CD4-positive, alpha-beta memory T cell (primary cell): Measurements from ENCODE around the gene FUT2. TPM values are rescaled to one million over a fixed set of nuclear protein-coding genes. Genes with fewer than 3 reads are reported as not detected.
A peak's percentile ranks its signal among the peaks of the same experiment; 100 is the strongest.

Experiments used
- CTCF ChIA-PET: fragments of 350-600 bp; sonication (Branson Sonifier 250); formaldehyde crosslinking; loops from one replicate; lab custom pipeline; 2021; ENCODE audit warnings: inconsistent platforms; ENCODE audit not compliant: partially characterized antibody; lab: Charles Lee
- POLR2A ChIA-PET: fragments of 350-600 bp; sonication (Branson Sonifier 250); formaldehyde crosslinking; loops from one replicate; lab custom pipeline; 2021; ENCODE audit not compliant: partially characterized antibody; lab: Charles Lee
- DNase-seq, 5 donors: peaks; one replicate each; pipeline versions ENCODE4 v3.0.0 to v3.0.0-alpha.2; 2020 to 2022; ENCODE audit warnings: mixed read lengths in 1 of 5
- H3K27ac ChIP-seq: one replicate; pipeline ENCODE4 v1.7.0; 2013; ENCODE audit warnings: low read depth, low read length
- H3K27me3 ChIP-seq: 2 replicates; pipeline ENCODE4 v1.7.0; 2013; ENCODE audit warnings: mild to moderate bottlenecking, low read length, moderate library complexity; ENCODE audit not compliant: insufficient read depth
- H3K36me3 ChIP-seq: 2 replicates; pipeline ENCODE4 v1.7.0; 2013; ENCODE audit warnings: mild to moderate bottlenecking, low read length, moderate library complexity; ENCODE audit not compliant: insufficient read depth
- H3K4me1 ChIP-seq: 2 replicates; pipeline ENCODE4 v1.7.0; 2013; ENCODE audit warnings: mild to moderate bottlenecking, low read length, moderate library complexity; ENCODE audit not compliant: insufficient read depth
- H3K4me3 ChIP-seq, 2 donors: one replicate each; pipeline ENCODE4 v1.7.0; 2013; ENCODE audit warnings: low read length in 2 of 2, mild to moderate bottlenecking in 1 of 2
- H3K9me3 ChIP-seq, 2 donors: one replicate each; pipeline ENCODE4 v1.7.0; 2013; ENCODE audit warnings: low read length in 2 of 2, control low read depth in 1 of 2; ENCODE audit not compliant: control insufficient read depth in 1 of 2
- H3K27ac Mint-ChIP-seq, 7 donors: one replicate each; pipeline ENCODE4 v1.8.0; 2020 to 2021; ENCODE audit warnings: mixed read lengths in 7 of 7, mild to moderate bottlenecking in 6 of 7, inconsistent platforms in 3 of 7, moderate library complexity in 3 of 7
- H3K27me3 Mint-ChIP-seq, 2 donors: one replicate each; pipeline ENCODE4 v1.8.0; 2020 to 2021; ENCODE audit warnings: mixed read lengths in 2 of 2
- H3K36me3 Mint-ChIP-seq, 2 donors: one replicate each; pipeline ENCODE4 v1.8.0; 2020 to 2021; ENCODE audit warnings: mixed read lengths in 2 of 2, inconsistent platforms in 1 of 2, mild to moderate bottlenecking in 1 of 2
- H3K4me1 Mint-ChIP-seq, 4 donors: one replicate each; pipeline ENCODE4 v1.8.0; 2020 to 2021; ENCODE audit warnings: mixed read lengths in 4 of 4, mild to moderate bottlenecking in 1 of 4
- H3K4me3 Mint-ChIP-seq, 8 donors: one replicate each; pipeline ENCODE4 v1.8.0; 2020 to 2021; ENCODE audit warnings: mixed read lengths in 8 of 8, mild to moderate bottlenecking in 7 of 8, moderate library complexity in 6 of 8, inconsistent platforms in 3 of 8
- H3K9me3 Mint-ChIP-seq, 8 donors: one replicate each; pipeline ENCODE4 v1.8.0; 2020 to 2021; ENCODE audit warnings: mixed read lengths in 8 of 8, mild to moderate bottlenecking in 5 of 8, inconsistent platforms in 3 of 8, moderate library complexity in 1 of 8
- intact Hi-C: fragments of 100-400 bp; cut with micrococcal nuclease; formaldehyde crosslinking; loops from one replicate; pipeline ENCODE4 v1.15.1; 2023
- polyA plus RNA-seq, 2 donors: library from polyadenylated mRNA; unstranded; fragments of 300-500 nt; fragmentation: Illumina TruSeq; gene quantifications; one replicate each; pipeline ENCODE4 v1.2.3, GENCODE V29; 2021
- total RNA-seq, 2 experiments: library from RNA; stranded (reverse); gene quantifications; one replicate each; pipeline ENCODE4 v1.2.3, GENCODE V29; 2021

The FUT2 gene
- total and polyA plus RNA-seq, 4 experiments from 2014 or later: 0.11 to 0.59 TPM; not detected in 2

GRCh38 chr19:48724796-48725753, 29.3 kb downstream of the FUT2 start:
- Histone ChIP-seq H3K36me3 (no peaks in the 10 kb centered on the region), H3K27ac (peak overlapping the region; percentile 20), H3K4me3 (no peak overlapping the region), H3K4me1 (peaks cover 33% of the 10 kb centered on the region), H3K27me3 (no peaks in the 10 kb centered on the region), H3K9me3 (no peaks in the 10 kb centered on the region)
- CTCF ChIA-PET: interaction anchor here (0.8 to 2.3 kb wide), 7 partner anchors 10 to 268 kb away, joined by 3 to 12 read pairs (median 5); partner anchors contain the start of genes CA11, GYS1 and RUVBL2
- H3K4me3 Mint-ChIP-seq: peak overlapping the region in 6 of 8 donors; percentile 25 to 81 (median 67)
- H3K27me3 Mint-ChIP-seq: no peaks in the 10 kb centered on the region
- peaks cover 9 to 17% of the 10 kb centered on the region in 2 donors for H3K36me3 Mint-ChIP-seq
- intact Hi-C loops: loop anchor here (1.0 kb wide), 1 partner anchor 11 kb away; no protein-coding TSS in a partner anchor
- H3K27ac Mint-ChIP-seq: peak overlapping the region; percentile 91 to 95 (median 92)
- DNase-seq: peak; percentile 63 to 68 (median 65)
- peaks cover 0 to 14% (median 11%) of the 10 kb centered on the region in 8 donors for H3K9me3 Mint-ChIP-seq
- H3K4me1 Mint-ChIP-seq: peaks cover 22 to 47% (median 30%) of the 10 kb centered on the region in 4 donors
- POLR2A ChIA-PET: interaction anchor here (0.6 to 5.5 kb wide), 10 partner anchors 9 to 268 kb away, joined by 3 to 37 read pairs (median 4); partner anchors contain the start of genes CA11, DBP and RUVBL2

- Mint-ChIP-seq H3K27ac (peak overlapping the region; percentile 69 to 96 (median 94)), H3K27me3 (no peaks in the 10 kb centered on the region), H3K36me3 (peaks cover 6 to 17% of the 10 kb centered on the region in 2 donors), H3K9me3 (peaks cover 0 to 14% (median 11%) of the 10 kb centered on the region in 8 donors), H3K4me3 (peak overlapping the region; percentile 4 to 45 (median 31)), H3K4me1 (peaks cover 15 to 33% (median 21%) of the 10 kb centered on the region in 4 donors)
- DNase-seq: peak; percentile 39 to 73 (median 68)
- CTCF ChIA-PET: interaction anchor here (2.4 kb wide), 1 partner anchor 12 kb away, joined by 12 read pairs; no protein-coding TSS in a partner anchor
- H3K9me3 ChIP-seq: no peaks in the 10 kb centered on the region
- H3K27ac ChIP-seq: no peak overlapping the region
- POLR2A ChIA-PET: interaction anchor here (1.0 to 5.5 kb wide), 6 partner anchors 10 to 267 kb away, joined by 3 to 37 read pairs (median 6); partner anchors contain the start of genes DBP, GYS1 and RUVBL2
- H3K36me3 ChIP-seq: no peaks in the 10 kb centered on the region
- peaks cover 27% of the 10 kb centered on the region for H3K4me1 ChIP-seq
- H3K27me3 ChIP-seq: no peaks in the 10 kb centered on the region
- H3K4me3 ChIP-seq: peak overlapping the region in 1 of 2 donors; percentile 10
- intact Hi-C loops: no loop called here
Measured at GRCh38 chr19:48726556-48726955, 30.8 kb downstream of the FUT2 start.

- DNase-seq: no peak
- peaks cover 15 to 30% (median 19%) of the 10 kb centered on the region in 4 donors for H3K4me1 Mint-ChIP-seq
- peaks cover 25% of the 10 kb centered on the region for H3K4me1 ChIP-seq
- H3K4me3 Mint-ChIP-seq: peak overlapping the region in 1 of 8 donors; percentile 46
- peaks cover 0 to 14% (median 11%) of the 10 kb centered on the region in 8 donors for H3K9me3 Mint-ChIP-seq
- CTCF ChIA-PET: interaction anchor here (0.6 kb wide), 1 partner anchor 200 kb away, joined by 3 read pairs; no protein-coding TSS in a partner anchor
- H3K36me3 ChIP-seq: no peaks in the 10 kb centered on the region
- H3K27me3 ChIP-seq: no peaks in the 10 kb centered on the region
- intact Hi-C loops: no loop called here
- no peaks in the 10 kb centered on the region for H3K27me3 Mint-ChIP-seq
- H3K36me3 Mint-ChIP-seq: peaks cover 6 to 17% of the 10 kb centered on the region in 2 donors
- H3K27ac Mint-ChIP-seq: no peak overlapping the region
- H3K4me3 ChIP-seq: no peak overlapping the region
- no peaks in the 10 kb centered on the region for H3K9me3 ChIP-seq
- POLR2A ChIA-PET: interaction anchor here (5.5 kb wide), 1 partner anchor 10 kb away, joined by 37 read pairs; no protein-coding TSS in a partner anchor
- H3K27ac ChIP-seq: no peak overlapping the region
Measured at GRCh38 chr19:48728911-48729664, 33.3 kb downstream of the FUT2 start.

GRCh38 chr19:48731452-48731851, 35.7 kb downstream of the FUT2 start:
- ChIA-PET CTCF (no interaction called here), POLR2A (interaction anchor here (1.1 kb wide), 1 partner anchor 17 kb away, joined by 4 read pairs; no protein-coding TSS in a partner anchor)
- Histone ChIP-seq H3K4me3 (no peak overlapping the region), H3K27me3 (no peaks in the 10 kb centered on the region), H3K36me3 (no peaks in the 10 kb centered on the region), H3K4me1 (peaks cover 8% of the 10 kb centered on the region), H3K9me3 (no peaks in the 10 kb centered on the region), H3K27ac (no peak overlapping the region)
- H3K36me3 Mint-ChIP-seq: peaks cover under 1 to 7% of the 10 kb centered on the region in 2 donors
- H3K27me3 Mint-ChIP-seq: no peaks in the 10 kb centered on the region
- H3K27ac Mint-ChIP-seq: no peak overlapping the region
- intact Hi-C loops: no loop called here
- H3K4me3 Mint-ChIP-seq: no peak overlapping the region
- no peak for DNase-seq
- H3K4me1 Mint-ChIP-seq: peaks cover 3 to 11% (median 5%) of the 10 kb centered on the region in 4 donors
- peaks cover 0 to 4% (median 2%) of the 10 kb centered on the region in 8 donors for H3K9me3 Mint-ChIP-seq

- Mint-ChIP-seq H3K27ac (no peak overlapping the region), H3K9me3 (peaks cover 0 to 2% (median 0%) of the 10 kb centered on the region in 8 donors), H3K4me1 (peaks cover 0 to 7% (median 4%) of the 10 kb centered on the region in 4 donors), H3K36me3 (no peaks in the 10 kb centered on the region), H3K27me3 (no peaks in the 10 kb centered on the region), H3K4me3 (no peak overlapping the region)
- no peaks in the 10 kb centered on the region for H3K27me3 ChIP-seq
- intact Hi-C loops: no loop called here
- H3K27ac ChIP-seq: no peak overlapping the region
- no peaks in the 10 kb centered on the region for H3K9me3 ChIP-seq
- CTCF ChIA-PET: interaction anchor here (1.3 kb wide), 1 partner anchor 10 kb away, joined by 8 read pairs; no protein-coding TSS in a partner anchor
- DNase-seq: no peak
- POLR2A ChIA-PET: no interaction called here
- H3K36me3 ChIP-seq: no peaks in the 10 kb centered on the region
- peaks cover 10% of the 10 kb centered on the region for H3K4me1 ChIP-seq
- H3K4me3 ChIP-seq: no peak overlapping the region
Measured at GRCh38 chr19:48734625-48735024, 38.9 kb downstream of the FUT2 start.

GRCh38 chr19:48735031-48735615, 39.4 kb downstream of the FUT2 start:
- no peak overlapping the region for H3K4me3 Mint-ChIP-seq
- H3K4me3 ChIP-seq: no peak overlapping the region
- DNase-seq: no peak
- no peaks in the 10 kb centered on the region for H3K27me3 Mint-ChIP-seq
- H3K9me3 ChIP-seq: no peaks in the 10 kb centered on the region
- H3K27ac Mint-ChIP-seq: no peak overlapping the region
- ChIA-PET CTCF (interaction anchor here (1.3 kb wide), 1 partner anchor 11 kb away, joined by 8 read pairs; no protein-coding TSS in a partner anchor), POLR2A (no interaction called here)
- H3K9me3 Mint-ChIP-seq: no peaks in the 10 kb centered on the region
- H3K36me3 Mint-ChIP-seq: no peaks in the 10 kb centered on the region
- no peaks in the 10 kb centered on the region for H3K36me3 ChIP-seq
- intact Hi-C loops: no loop called here
- no peaks in the 10 kb centered on the region for H3K27me3 ChIP-seq
- no peak overlapping the region for H3K27ac ChIP-seq
- H3K4me1 ChIP-seq: peaks cover 15% of the 10 kb centered on the region
- H3K4me1 Mint-ChIP-seq: peaks cover 0 to 11% (median 6%) of the 10 kb centered on the region in 4 donors
